SKM-1 (cell line): ENCODE results near the gene VWF.
"Not testable (repeated sequence)": the region's sequence is repeated elsewhere in the genome, so short reads cannot be mapped to it uniquely, and the experiment has no call there.

Source experiments
- DNase-seq: peaks from one replicate; lab custom pipeline; 2025; ENCODE audit not compliant: unreplicated experiment; lab: John Stamatoyannopoulos, UW

VWF gene

DNA sequence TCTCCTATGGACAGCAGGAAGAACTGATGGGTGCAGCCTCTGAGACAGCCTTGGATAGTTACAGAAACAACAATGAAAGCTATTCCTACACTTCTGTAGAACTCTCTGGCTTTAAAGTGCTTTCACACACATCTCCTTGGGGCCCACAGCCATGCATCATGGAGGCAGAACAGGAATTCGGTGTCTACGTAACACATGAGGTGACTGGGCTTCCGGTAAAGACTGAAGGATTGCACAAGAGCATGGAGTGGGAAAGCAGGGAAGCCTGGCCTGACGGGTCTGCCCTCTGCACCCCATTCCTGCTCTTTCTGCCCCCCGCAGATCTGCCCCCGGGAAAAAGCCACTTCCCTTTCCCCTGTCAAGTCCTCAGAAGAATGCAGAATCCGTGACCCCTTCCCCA, 82.6 kb downstream of the VWF start:
- no peak for DNase-seq

- DNase-seq = no peak
These were observed 83.7 kb downstream of the VWF start for GRCh38 chr12:6040815-6041214.

- DNase-seq = peak; percentile 51
These were observed 84.4 kb downstream of the VWF start for GRCh38 chr12:6039894-6040601.

GRCh38 chr12:6038160-6038559, 86.3 kb downstream of the VWF start:
- peak; percentile 49 for DNase-seq

DNA sequence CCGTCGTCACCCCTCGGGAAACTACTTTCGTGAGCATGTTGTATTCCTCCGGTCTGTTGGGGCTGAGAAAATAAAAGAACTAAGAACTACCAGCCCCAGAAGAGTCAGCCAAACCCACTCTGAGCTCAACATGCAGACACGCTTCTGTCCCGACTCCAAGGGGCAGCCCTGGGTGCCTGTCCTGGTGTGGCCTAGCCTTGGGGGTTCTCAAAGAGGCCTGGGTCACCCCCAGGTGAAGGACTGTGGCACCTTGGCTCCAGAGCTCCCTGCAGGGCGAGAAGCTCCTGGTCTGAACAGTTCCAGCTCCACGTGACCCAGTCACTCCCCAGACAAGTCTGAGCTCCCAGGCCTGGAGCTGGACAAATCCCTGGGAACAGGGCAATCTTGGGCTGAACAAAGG, 87.0 kb downstream of the VWF start:
- DNase-seq = no peak

DNA sequence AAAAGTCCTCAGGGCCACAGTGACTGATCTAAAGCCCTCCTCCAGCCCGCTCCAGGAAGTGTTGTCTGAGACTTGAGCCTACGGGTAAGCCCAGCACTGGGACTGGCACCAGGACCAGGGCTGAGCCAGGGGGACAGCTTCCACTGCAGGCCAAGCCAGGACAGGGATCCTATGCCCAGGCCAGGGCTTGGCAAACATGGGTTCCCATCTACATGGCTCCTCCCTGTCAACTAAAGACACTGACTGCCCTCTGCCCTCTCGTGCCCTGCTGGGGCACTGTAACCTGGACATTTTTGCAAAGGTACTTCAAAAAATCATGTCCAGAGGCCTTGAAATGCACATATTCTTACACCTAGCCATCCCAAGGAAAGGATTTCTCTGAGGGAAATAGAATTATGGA, 88.0 kb downstream of the VWF start:
- DNase-seq = no peak

DNA sequence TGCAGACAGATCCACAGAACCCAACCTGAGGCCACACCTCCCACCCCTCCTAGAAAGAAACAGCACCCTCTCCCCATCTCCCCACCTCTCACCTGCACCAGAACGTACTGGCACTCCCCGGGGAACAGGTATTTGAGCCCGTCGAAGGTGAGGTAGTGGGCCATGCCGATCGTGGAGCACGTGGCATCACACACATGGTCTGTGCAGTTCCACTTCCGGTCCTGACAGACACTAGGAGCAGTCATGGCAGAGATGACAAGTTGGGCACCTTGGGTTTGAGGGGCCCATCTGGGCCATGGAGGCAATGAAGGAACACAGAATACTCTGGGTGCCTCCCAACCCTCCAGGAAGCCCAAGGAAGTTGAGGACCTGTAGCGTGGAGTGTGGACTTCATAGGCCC, 89.9 kb downstream of the VWF start:
- DNase-seq = no peak

- DNase-seq = no peak
These were observed 90.9 kb downstream of the VWF start for GRCh38 chr12:6033546-6033945.

GRCh38 chr12:6032726-6033125, 91.7 kb downstream of the VWF start:
- no peak for DNase-seq

- DNase-seq = no peak
These were observed 93.5 kb downstream of the VWF start for GRCh38 chr12:6031001-6031400.

DNA sequence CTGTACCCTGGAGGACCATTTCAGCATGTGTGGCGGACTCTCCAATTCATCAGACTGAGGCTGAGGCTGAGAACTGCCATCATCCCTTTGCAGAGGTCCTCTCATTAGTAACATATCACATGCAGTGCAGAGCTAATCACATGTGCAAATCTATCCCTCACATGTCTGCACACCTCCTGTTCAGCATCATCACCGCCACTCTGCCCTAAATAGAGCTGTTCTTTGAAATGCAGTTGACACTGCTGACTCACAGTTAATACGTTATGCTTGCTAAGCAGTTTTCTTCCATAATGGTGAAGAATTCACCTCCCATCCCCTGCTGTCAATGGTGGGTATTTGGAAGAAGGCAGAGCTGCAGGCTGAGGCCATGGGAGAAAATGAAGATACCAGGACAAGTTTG, 94.4 kb downstream of the VWF start:
- DNase-seq = no peak

- no peak for DNase-seq
These were observed 95.1 kb downstream of the VWF start for GRCh38 chr12:6029401-6029800.

DNA sequence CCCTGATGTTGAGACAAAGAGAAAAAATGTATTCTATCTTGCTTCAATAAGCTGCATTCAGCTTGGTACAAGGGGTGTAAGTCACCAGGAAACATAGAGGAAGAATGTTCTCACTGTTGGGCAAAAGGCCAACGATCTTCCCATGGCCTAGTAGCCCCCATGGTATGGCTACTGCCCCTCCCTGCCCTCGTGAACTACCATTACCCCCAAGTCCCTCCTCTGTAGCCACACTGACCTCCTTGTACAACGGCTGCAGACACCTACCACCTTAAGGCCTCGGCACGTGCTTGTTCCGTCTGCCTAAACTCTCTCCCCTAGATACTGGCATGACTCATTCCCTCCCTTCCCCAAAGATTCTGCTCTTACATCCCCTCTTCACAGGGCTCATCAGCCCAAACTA, 97.5 kb downstream of the VWF start:
- no peak for DNase-seq

- not testable (repeated sequence) for DNase-seq
These were observed 98.7 kb downstream of the VWF start for GRCh38 chr12:6025703-6026298.

GRCh38 chr12:6024066-6024465, 100.4 kb downstream of the VWF start:
- not testable (repeated sequence) for DNase-seq

DNA sequence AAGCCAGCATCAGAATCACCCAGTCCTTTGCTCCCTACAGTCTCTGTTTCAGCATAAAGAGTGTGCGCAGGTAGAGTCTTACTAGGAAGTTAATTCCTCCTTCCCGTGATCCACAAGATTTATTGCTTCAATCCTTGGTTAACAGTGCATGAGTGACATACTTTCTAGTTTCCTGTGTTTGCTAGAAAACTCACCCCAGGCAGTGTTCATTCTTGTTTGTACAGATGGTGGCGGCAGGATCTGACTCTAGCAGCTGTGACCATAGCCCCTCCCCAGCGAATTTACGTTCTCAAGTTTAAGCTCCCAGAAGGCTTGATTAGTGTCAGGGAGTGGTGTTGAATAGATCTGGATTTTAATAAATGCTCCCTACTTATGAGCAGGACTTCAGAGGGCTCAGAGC, 103.5 kb downstream of the VWF start:
- no peak for DNase-seq

DNA sequence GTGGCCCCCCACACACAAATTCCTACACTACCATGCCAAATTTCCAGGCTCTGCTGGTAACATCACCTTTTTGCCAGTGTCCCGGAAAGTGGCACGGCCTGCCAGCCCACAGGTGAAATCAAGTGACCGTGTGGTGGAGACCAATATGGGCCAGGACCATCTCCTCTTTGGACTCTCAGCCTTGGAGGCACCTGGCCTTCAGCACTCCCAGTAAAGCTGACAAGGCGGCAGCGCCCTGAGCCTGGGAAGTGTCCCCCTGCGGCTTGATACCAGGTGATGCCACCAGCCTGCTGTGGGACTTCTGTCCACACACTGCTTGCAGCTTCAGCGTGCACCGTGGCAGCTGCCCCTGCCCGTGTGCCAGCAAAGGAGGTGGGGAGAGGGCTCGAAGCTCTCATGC, 104.0 kb downstream of the VWF start:
- not testable (repeated sequence) for DNase-seq

GRCh38 chr12:6019256-6019655, 105.2 kb downstream of the VWF start:
- DNase-seq = not testable (repeated sequence)

- DNase-seq = no peak
These were observed 106.2 kb downstream of the VWF start for GRCh38 chr12:6018265-6018664.

GRCh38 chr12:6016756-6017155, 107.7 kb downstream of the VWF start:
- DNase-seq = no peak

DNA sequence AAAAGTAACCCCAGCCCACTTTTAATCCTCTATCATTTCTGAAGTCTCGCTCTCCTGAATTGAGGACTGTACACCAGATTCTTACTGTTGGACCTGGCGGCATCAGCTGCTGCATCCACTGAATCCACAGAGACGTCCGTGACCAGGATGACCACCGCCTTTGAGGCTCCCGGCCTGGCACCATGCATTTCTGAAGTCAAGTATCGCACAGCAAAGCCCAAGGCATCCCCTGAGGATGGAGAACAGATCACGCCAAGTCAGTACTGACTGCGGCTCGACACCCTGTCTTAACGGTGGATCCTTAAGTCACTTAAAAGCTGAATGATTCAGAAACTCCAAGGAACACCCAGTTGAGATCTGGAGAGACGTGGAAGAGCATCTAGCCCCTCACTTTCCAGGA, 108.5 kb downstream of the VWF start:
- DNase-seq = not testable (repeated sequence)

GRCh38 chr12:6015271-6015670, 109.2 kb downstream of the VWF start:
- not testable (repeated sequence) for DNase-seq
